ENCODE measurements around the gene FAM20A. TPM values are rescaled to one million over a fixed set of nuclear protein-coding genes. Genes with fewer than 3 reads are reported as not detected.

FAM20A gene
- total and polyA plus RNA-seq, 4 donors = 69.7 to 101 (median 79.0) TPM

DNA sequence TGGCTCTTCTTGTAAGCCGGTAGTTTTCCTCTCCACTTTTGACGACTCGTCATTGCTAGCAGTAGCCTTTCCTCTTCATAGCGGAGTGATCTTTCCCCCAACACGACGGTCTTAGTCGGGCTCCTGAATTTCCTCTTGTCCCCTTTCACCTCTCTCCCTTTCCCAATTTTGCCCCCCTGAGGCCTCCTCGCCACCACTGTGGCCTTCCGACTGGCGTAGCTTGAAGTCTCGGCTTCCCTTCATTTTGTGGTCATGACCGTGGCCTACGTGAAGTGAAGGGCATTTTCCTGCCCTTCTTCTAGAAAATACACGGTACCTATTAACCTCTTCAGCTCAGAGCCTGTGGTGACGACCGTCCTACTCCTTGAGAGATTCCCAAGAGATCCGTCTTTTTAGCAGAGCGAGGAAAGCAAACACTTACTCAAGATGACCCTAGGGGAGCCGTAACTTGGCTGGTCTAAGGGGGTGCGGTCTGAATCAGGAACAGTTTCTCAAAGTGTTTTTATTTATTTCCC, 88.2 kb downstream of the FAM20A start:
- ATAC-seq (ENCODE audit: insufficient read depth, low FRiP score) = no peak
- DNase-seq = peak in 2 of 3 donors; percentile 70 to 74
- peak overlapping the region; percentile 97 to 100 for H3K27ac ChIP-seq (ENCODE audit: low read depth in 1 of 2, low read length in 1 of 2)
- peak overlapping the region; percentile 98 to 99 for H3K9ac ChIP-seq (ENCODE audit: insufficient read depth in 1 of 2, low read length in 2 of 2)
- TF ChIP-seq, protein P1, sequence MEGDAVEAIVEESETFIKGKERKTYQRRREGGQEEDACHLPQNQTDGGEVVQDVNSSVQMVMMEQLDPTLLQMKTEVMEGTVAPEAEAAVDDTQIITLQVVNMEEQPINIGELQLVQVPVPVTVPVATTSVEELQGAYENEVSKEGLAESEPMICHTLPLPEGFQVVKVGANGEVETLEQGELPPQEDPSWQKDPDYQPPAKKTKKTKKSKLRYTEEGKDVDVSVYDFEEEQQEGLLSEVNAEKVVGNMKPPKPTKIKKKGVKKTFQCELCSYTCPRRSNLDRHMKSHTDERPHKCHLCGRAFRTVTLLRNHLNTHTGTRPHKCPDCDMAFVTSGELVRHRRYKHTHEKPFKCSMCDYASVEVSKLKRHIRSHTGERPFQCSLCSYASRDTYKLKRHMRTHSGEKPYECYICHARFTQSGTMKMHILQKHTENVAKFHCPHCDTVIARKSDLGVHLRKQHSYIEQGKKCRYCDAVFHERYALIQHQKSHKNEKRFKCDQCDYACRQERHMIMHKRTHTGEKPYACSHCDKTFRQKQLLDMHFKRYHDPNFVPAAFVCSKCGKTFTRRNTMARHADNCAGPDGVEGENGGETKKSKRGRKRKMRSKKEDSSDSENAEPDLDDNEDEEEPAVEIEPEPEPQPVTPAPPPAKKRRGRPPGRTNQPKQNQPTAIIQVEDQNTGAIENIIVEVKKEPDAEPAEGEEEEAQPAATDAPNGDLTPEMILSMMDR (IDR thresholded peaks at IDR 0.05; ENCODE audit: control extremely low read depth, extremely low read depth) = no peak
- peaks cover 2 to 48% (median 12%) of the 10 kb centered on the region in 5 donors for H3K4me1 ChIP-seq (ENCODE audit: control insufficient read depth in 5 of 5, insufficient read depth in 5 of 5, low read length in 5 of 5)
- H3K9me3 ChIP-seq (ENCODE audit: control insufficient read depth in 4 of 4, insufficient read depth in 3 of 4, low read length in 3 of 4) = no peaks in the 10 kb centered on the region
- WGBS, 2 donors = 0 to 1% methylated on average over 20 of the region's 20 CpGs
- no peaks in the 10 kb centered on the region for H3K27me3 ChIP-seq (ENCODE audit: control insufficient read depth in 3 of 3, insufficient read depth in 3 of 3, low read length in 2 of 3)
- peak overlapping the region; percentile 84 for H3K4me3 ChIP-seq
- H3K36me3 ChIP-seq (ENCODE audit: control insufficient read depth in 4 of 4, insufficient read depth in 4 of 4, low read length in 4 of 4) = peaks cover 4 to 21% (median 11%) of the 10 kb centered on the region in 4 donors

GRCh38 chr17:68512247-68512959, 88.8 kb downstream of the FAM20A start, which contains the start of gene PRKAR1A:
PRKAR1A (plus strand) TSS chr17:68512430; CDS start chr17:68515400, 2,970 bp downstream.
- Histone ChIP-seq H3K9ac (ENCODE audit: insufficient read depth in 1 of 2, low read length in 2 of 2) (peak within 1 kb of the TSS; percentile 99 to 100), H3K9me3 (ENCODE audit: control insufficient read depth in 4 of 4, insufficient read depth in 3 of 4, low read length in 3 of 4) (no peaks in the 10 kb centered on the region), H3K4me1 (ENCODE audit: control insufficient read depth in 5 of 5, insufficient read depth in 5 of 5, low read length in 5 of 5) (peaks cover 2 to 48% (median 11%) of the 10 kb centered on the region in 5 donors), H3K27me3 (ENCODE audit: control insufficient read depth in 3 of 3, insufficient read depth in 3 of 3, low read length in 2 of 3) (no peaks in the 10 kb centered on the region), H3K4me3 (peak within 1 kb of the TSS; percentile 84), H3K27ac (ENCODE audit: low read depth in 1 of 2, low read length in 1 of 2) (peak within 1 kb of the TSS; percentile 97 to 100), H3K36me3 (ENCODE audit: control insufficient read depth in 4 of 4, insufficient read depth in 4 of 4, low read length in 4 of 4) (peaks cover 3 to 15% (median 6%) of the 10 kb centered on the region in 4 donors)
- WGBS, 2 donors = 1% methylated on average over 54 to 81 of the region's 81 CpGs
- TF ChIP-seq, protein P1 (IDR thresholded peaks at IDR 0.05; ENCODE audit: control extremely low read depth, extremely low read depth) = no peak
- DNase-seq (peak; percentile 98 to 99 (median 99)), ATAC-seq (ENCODE audit: insufficient read depth, low FRiP score) (peak; percentile 87)

DNA sequence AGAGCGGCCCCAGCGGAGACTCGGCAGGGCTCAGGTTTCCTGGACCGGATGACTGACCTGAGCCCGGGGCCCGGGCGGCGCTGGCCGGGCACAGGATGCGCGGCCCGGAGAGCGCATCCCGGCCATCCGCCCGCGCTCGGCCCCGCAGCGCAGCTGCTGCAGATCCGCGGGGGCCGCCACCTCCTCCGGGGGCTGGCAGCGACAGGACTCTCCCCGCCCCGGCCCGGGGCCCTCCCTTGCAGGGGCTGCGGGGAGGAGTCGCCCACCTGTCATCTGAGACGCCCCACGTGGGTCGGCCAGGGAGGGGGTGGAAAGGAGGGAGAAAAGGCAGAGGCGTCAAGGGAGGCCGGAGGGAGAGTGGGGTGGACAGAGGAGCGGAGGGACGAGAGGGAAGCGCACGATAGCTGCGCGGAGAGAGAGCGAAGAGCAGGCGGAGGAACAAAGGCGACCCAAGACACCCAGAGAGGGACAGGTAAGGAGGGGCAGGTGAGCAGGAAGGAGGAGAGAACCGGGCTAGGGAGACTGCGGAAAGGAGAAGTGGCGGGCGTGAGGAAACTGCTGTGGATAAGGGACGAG, 89.4 kb downstream of the FAM20A start:
- TF ChIP-seq, protein P1 (IDR thresholded peaks at IDR 0.05; ENCODE audit: control extremely low read depth, extremely low read depth) = no peak
- DNase-seq = peak; percentile 91 to 94 (median 93)
- peaks cover 2 to 48% (median 11%) of the 10 kb centered on the region in 5 donors for H3K4me1 ChIP-seq (ENCODE audit: control insufficient read depth in 5 of 5, insufficient read depth in 5 of 5, low read length in 5 of 5)

More for the DNA sequence above, 89.4 kb downstream of the FAM20A start:
- Histone ChIP-seq H3K27me3 (ENCODE audit: control insufficient read depth in 3 of 3, insufficient read depth in 3 of 3, low read length in 2 of 3) (no peaks in the 10 kb centered on the region), H3K36me3 (ENCODE audit: control insufficient read depth in 4 of 4, insufficient read depth in 4 of 4, low read length in 4 of 4) (peaks cover 0 to 9% (median 2%) of the 10 kb centered on the region in 4 donors), H3K9ac (ENCODE audit: insufficient read depth in 1 of 2, low read length in 2 of 2) (peak overlapping the region; percentile 99 to 100), H3K9me3 (ENCODE audit: control insufficient read depth in 4 of 4, insufficient read depth in 3 of 4, low read length in 3 of 4) (no peaks in the 10 kb centered on the region), H3K4me3 (peak overlapping the region; percentile 84), H3K27ac (ENCODE audit: low read depth in 1 of 2, low read length in 1 of 2) (peak overlapping the region; percentile 97 to 100)
- 0% methylated on average over 48 to 49 of the region's 49 CpGs for WGBS, 2 donors
- ATAC-seq (ENCODE audit: insufficient read depth, low FRiP score) = peak; percentile 64
